ENCODE results near the gene CC2D1B.

DNA sequence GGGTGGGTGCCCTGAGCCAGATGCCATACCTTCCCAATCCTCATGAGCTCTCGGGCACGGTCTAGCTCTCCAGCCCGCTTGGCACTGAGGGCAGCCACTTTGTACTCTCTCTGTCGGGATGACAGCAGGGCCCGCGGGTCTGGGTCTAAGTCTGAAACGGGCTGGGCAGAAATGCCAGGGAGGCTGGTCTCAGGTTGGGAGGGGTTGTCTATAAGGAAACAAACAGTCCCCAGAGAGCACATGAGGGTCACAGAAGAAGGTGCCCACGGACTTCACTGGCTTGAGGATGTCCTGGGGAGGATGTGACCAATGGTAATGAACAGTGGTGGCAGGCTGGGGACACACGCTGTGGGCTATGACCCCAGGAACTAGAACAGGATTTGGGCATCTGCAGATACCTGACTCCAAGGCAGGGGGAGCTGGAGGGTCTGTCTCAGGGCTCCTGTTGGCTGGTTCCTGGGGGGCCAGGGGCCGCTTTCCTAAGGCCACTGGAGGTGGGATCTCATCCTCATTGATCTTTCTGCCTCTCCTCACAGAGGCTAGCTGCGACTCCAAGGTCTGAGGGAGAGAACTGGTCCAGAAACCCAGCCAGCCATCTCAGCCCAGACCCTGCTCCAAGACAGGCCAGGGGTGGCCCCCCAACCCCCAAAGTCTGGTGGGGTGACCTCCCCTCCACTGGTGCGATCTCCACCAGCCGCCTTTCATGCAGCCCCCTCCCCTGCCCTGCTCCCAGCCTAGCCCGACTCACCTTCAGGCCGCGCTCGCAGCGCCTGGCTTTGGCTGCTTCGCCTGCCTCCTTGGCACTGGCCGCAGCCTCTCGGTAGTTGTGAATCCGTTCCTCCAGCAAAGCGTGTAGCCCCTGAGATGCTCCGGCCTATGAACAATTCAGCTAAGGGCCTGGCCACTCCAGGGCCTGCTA lies 6.1 kb downstream of the CC2D1B start:
- TF ChIP-seq GATA2 (IDR thresholded peaks at IDR 0.05; ENCODE audit: low read depth, low read length) (no peak), GATA3 (IDR thresholded peaks at IDR 0.05; ENCODE audit: low read depth, low read length) (no peak)
